Neural progenitor cell (in vitro differentiated cells): ENCODE measurements around the gene YIPF7. TPM values are rescaled to one million over a fixed set of nuclear protein-coding genes. Genes with fewer than 3 reads are reported as not detected.

Experiments used
- DNase-seq: peaks from one replicate; pipeline ENCODE4 v3.0.0-alpha.2; 2016; ENCODE audit warnings: low spot score
- H2AFZ ChIP-seq: fragments of 200-600 bp; sonication (generic); replicated peaks from 2 replicates; pipeline ENCODE4 v1.6.1; 2016; ENCODE audit warnings: antibody characterized with exemption
- H3F3A ChIP-seq: fragments of 200-600 bp; sonication (generic); 2 replicates; pipeline ENCODE4 v1.6.1; 2016; ENCODE audit warnings: antibody characterized with exemption, low read depth
- H3K27ac ChIP-seq: fragments of 200-600 bp; sonication (generic); 2 replicates; pipeline ENCODE4 v1.5.1; 2016; ENCODE audit warnings: mild to moderate bottlenecking
- H3K27me3 ChIP-seq: fragments of 200-600 bp; sonication (generic); 2 replicates; pipeline ENCODE4 v1.6.1; 2016; ENCODE audit warnings: mild to moderate bottlenecking, moderate library complexity
- H3K36me3 ChIP-seq: fragments of 200-600 bp; sonication (generic); 2 replicates; pipeline ENCODE4 v1.5.1; 2016
- H3K4me1 ChIP-seq: fragments of 200-600 bp; sonication (generic); 2 replicates; pipeline ENCODE4 v1.6.1; 2016; ENCODE audit warnings: mixed run types
- H3K4me2 ChIP-seq: fragments of 200-600 bp; sonication (generic); 2 replicates; pipeline ENCODE4 v1.6.1; 2016
- H3K4me3 ChIP-seq: fragments of 200-600 bp; sonication (generic); 2 replicates; pipeline ENCODE4 v1.5.1; 2016
- H3K79me2 ChIP-seq: fragments of 200-600 bp; sonication (generic); 2 replicates; pipeline ENCODE4 v1.6.1; 2016; ENCODE audit warnings: low read depth
- H3K9ac ChIP-seq: fragments of 200-600 bp; sonication (generic); 2 replicates; pipeline ENCODE4 v1.6.1; 2016
- H3K9me3 ChIP-seq: fragments of 200-600 bp; sonication (generic); 2 replicates; pipeline ENCODE4 v1.5.1; 2016; ENCODE audit warnings: low read depth
- H4K20me1 ChIP-seq: fragments of 200-600 bp; sonication (generic); 2 replicates; pipeline ENCODE4 v1.6.1; 2016; ENCODE audit warnings: low read depth
- H3K27ac Mint-ChIP-seq: 3 replicates; pipeline ENCODE4 v1.8.0; 2021; ENCODE audit warnings: mixed read lengths
- H3K27me3 Mint-ChIP-seq: 2 replicates; pipeline ENCODE4 v1.8.0; 2022; ENCODE audit warnings: low read depth, mild to moderate bottlenecking, inconsistent platforms, moderate library complexity, mixed read lengths; ENCODE audit not compliant: insufficient read depth
- H3K36me3 Mint-ChIP-seq: 3 replicates; pipeline ENCODE4 v1.8.0; 2021; ENCODE audit warnings: mixed read lengths
- H3K4me1 Mint-ChIP-seq: 3 replicates; pipeline ENCODE4 v1.8.0; 2021; ENCODE audit warnings: mixed read lengths
- H3K4me3 Mint-ChIP-seq: 3 replicates; pipeline ENCODE4 v1.8.0; 2021; ENCODE audit warnings: mild to moderate bottlenecking, moderate library complexity, mixed read lengths
- H3K9me3 Mint-ChIP-seq: 3 replicates; pipeline ENCODE4 v1.8.0; 2020; ENCODE audit warnings: mixed read lengths
- CTCF ChIP-seq: fragments of 200-600 bp; sonication (generic); IDR thresholded peaks from 2 replicates; pipeline ENCODE4 v1.5.1; 2017; ENCODE audit warnings: antibody characterized with exemption, mild to moderate bottlenecking
- EZH2 ChIP-seq: fragments of 200-600 bp; sonication (generic); IDR thresholded peaks from 2 replicates; pipeline ENCODE4 v1.6.1; 2017; ENCODE audit warnings: antibody characterized with exemption, mild to moderate bottlenecking, moderate library complexity
- EZH2phosphoT487 ChIP-seq: fragments of 200-600 bp; sonication (generic); IDR thresholded peaks from 2 replicates; pipeline ENCODE4 v1.6.1; 2017; ENCODE audit warnings: antibody characterized with exemption
- total RNA-seq: library from RNA; depleted of rRNA; stranded (reverse); fragments of >200 nt; gene quantifications from 2 replicates; pipeline ENCODE4 v1.2.3, GENCODE V29; 2015; ENCODE audit warnings: low replicate concordance

YIPF7 gene
- total RNA-seq, 1 donor from 2014 or later: not detected

- Histone ChIP-seq H3K36me3 (no peaks in the 10 kb centered on the region), H3K4me3 (no peak overlapping the region), H3K27ac (no peak overlapping the region), H4K20me1 (no peaks in the 10 kb centered on the region), H3K4me1 (no peaks in the 10 kb centered on the region), H3K9me3 (no peaks in the 10 kb centered on the region), H3K4me2 (no peak overlapping the region), H3F3A (no peaks in the 10 kb centered on the region), H3K9ac (no peak overlapping the region), H2AFZ (no peak overlapping the region), H3K79me2 (no peaks in the 10 kb centered on the region), H3K27me3 (peaks cover 30% of the 10 kb centered on the region)
- H3K27ac Mint-ChIP-seq: no peak overlapping the region
- H3K36me3 Mint-ChIP-seq: no peaks in the 10 kb centered on the region
- DNase-seq: no peak
- H3K4me1 Mint-ChIP-seq: no peaks in the 10 kb centered on the region
- H3K4me3 Mint-ChIP-seq: no peak overlapping the region
- peaks cover 3% of the 10 kb centered on the region for H3K27me3 Mint-ChIP-seq
- TF ChIP-seq EZH2 (no peak), EZH2phosphoT487 (no peak), CTCF (no peak)
- H3K9me3 Mint-ChIP-seq: no peaks in the 10 kb centered on the region
Measured at GRCh38 chr4:44670506-44671199, 19.2 kb upstream of the YIPF7 start.

GRCh38 chr4:44668526-44668925 lies 17.1 kb upstream of the YIPF7 start:
- no peak overlapping the region for H3K4me3 ChIP-seq
- Mint-ChIP-seq H3K36me3 (no peaks in the 10 kb centered on the region), H3K27ac (no peak overlapping the region), H3K4me3 (no peak overlapping the region), H3K27me3 (no peaks in the 10 kb centered on the region), H3K4me1 (no peaks in the 10 kb centered on the region), H3K9me3 (no peaks in the 10 kb centered on the region)
- H3K9ac ChIP-seq: no peak overlapping the region
- no peaks in the 10 kb centered on the region for H3F3A ChIP-seq
- H3K36me3 ChIP-seq: no peaks in the 10 kb centered on the region
- H3K4me2 ChIP-seq: no peak overlapping the region
- no peak for DNase-seq
- no peak for TF ChIP-seq CTCF
- H2AFZ ChIP-seq: no peak overlapping the region
- H3K27me3 ChIP-seq: peaks cover 30% of the 10 kb centered on the region
- H3K79me2 ChIP-seq: no peaks in the 10 kb centered on the region
- H3K9me3 ChIP-seq: no peaks in the 10 kb centered on the region
- H3K4me1 ChIP-seq: no peaks in the 10 kb centered on the region
- no peaks in the 10 kb centered on the region for H4K20me1 ChIP-seq
- H3K27ac ChIP-seq: no peak overlapping the region

- Histone ChIP-seq H2AFZ (peak overlapping the region; percentile 50), H3K4me2 (no peak overlapping the region), H3K27me3 (peaks cover 5% of the 10 kb centered on the region), H3K36me3 (no peaks in the 10 kb centered on the region), H3K27ac (no peak overlapping the region), H4K20me1 (no peaks in the 10 kb centered on the region), H3K4me3 (no peak overlapping the region), H3K9ac (no peak overlapping the region), H3K9me3 (no peaks in the 10 kb centered on the region), H3K4me1 (no peaks in the 10 kb centered on the region), H3F3A (no peaks in the 10 kb centered on the region), H3K79me2 (no peaks in the 10 kb centered on the region)
- Mint-ChIP-seq H3K9me3 (no peaks in the 10 kb centered on the region), H3K27ac (no peak overlapping the region), H3K36me3 (no peaks in the 10 kb centered on the region), H3K4me3 (no peak overlapping the region), H3K4me1 (peaks cover 3% of the 10 kb centered on the region), H3K27me3 (no peaks in the 10 kb centered on the region)
- no peak for TF ChIP-seq EZH2phosphoT487
- TF ChIP-seq EZH2: no peak
- TF ChIP-seq CTCF: no peak
- DNase-seq: no peak
Measured at GRCh38 chr4:44663539-44664263, 12.3 kb upstream of the YIPF7 start.
